ENCODE data around the gene CENPVL3. TPM values are rescaled to one million over a fixed set of nuclear protein-coding genes. Genes with fewer than 3 reads are reported as not detected.
"Not testable (repeated sequence)": the region's sequence is repeated elsewhere in the genome, so short reads cannot be mapped to it uniquely, and the experiment has no call there.

The CENPVL3 gene
- not detected for total RNA-seq

GRCh38 chrX:51618241-51619155 lies at the start of gene CENPVL3:
Gene CENPVL3 (minus strand): TSS chrX:51618912. CDS start chrX:51618873, 39 bp downstream.
- POLR2A ChIA-PET; CTCF ChIA-PET; H3K4me1 Mint-ChIP-seq (ENCODE audit: low read depth); H3K36me3 Mint-ChIP-seq (ENCODE audit: low read depth); ATAC-seq; H3K4me3 Mint-ChIP-seq; H3K27ac Mint-ChIP-seq; H3K9me3 Mint-ChIP-seq (ENCODE audit: insufficient read depth); DNase-seq: not testable (repeated sequence)
- peaks cover 29% of the 10 kb centered on the region for H3K27me3 Mint-ChIP-seq (ENCODE audit: low read depth)

- H3K4me3 Mint-ChIP-seq = no peak overlapping the region
- CTCF ChIA-PET = no interaction called here
These were observed 47.3 kb upstream of the CENPVL3 start for GRCh38 chrX:51665981-51666380.

GRCh38 chrX:51643377-51643776 lies 24.7 kb upstream of the CENPVL3 start:
- H3K9me3 Mint-ChIP-seq (ENCODE audit: insufficient read depth) = no peaks in the 10 kb centered on the region
- DNase-seq (no peak), ATAC-seq (no peak)
- ChIA-PET CTCF (no interaction called here), POLR2A (no interaction called here)
- no peak overlapping the region for H3K27ac Mint-ChIP-seq
- no peaks in the 10 kb centered on the region for H3K4me1 Mint-ChIP-seq (ENCODE audit: low read depth)
- H3K4me3 Mint-ChIP-seq = no peak overlapping the region
- no peaks in the 10 kb centered on the region for H3K36me3 Mint-ChIP-seq (ENCODE audit: low read depth)
- H3K27me3 Mint-ChIP-seq (ENCODE audit: low read depth) = peaks cover 8% of the 10 kb centered on the region

More at GRCh38 chrX:51665981-51666380, 47.3 kb upstream of the CENPVL3 start:
- H3K36me3 Mint-ChIP-seq (ENCODE audit: low read depth) = no peaks in the 10 kb centered on the region
- no peak overlapping the region for H3K27ac Mint-ChIP-seq
- no peaks in the 10 kb centered on the region for H3K4me1 Mint-ChIP-seq (ENCODE audit: low read depth)
- H3K27me3 Mint-ChIP-seq (ENCODE audit: low read depth) = peaks cover 8% of the 10 kb centered on the region
- POLR2A ChIA-PET = no interaction called here
- ATAC-seq (no peak), DNase-seq (no peak)
- no peaks in the 10 kb centered on the region for H3K9me3 Mint-ChIP-seq (ENCODE audit: insufficient read depth)

GRCh38 chrX:51641421-51642021 lies 22.8 kb upstream of the CENPVL3 start:
- Mint-ChIP-seq H3K36me3 (ENCODE audit: low read depth) (no peaks in the 10 kb centered on the region), H3K4me3 (no peak overlapping the region), H3K9me3 (ENCODE audit: insufficient read depth) (no peaks in the 10 kb centered on the region), H3K27me3 (ENCODE audit: low read depth) (peaks cover 8% of the 10 kb centered on the region), H3K27ac (no peak overlapping the region), H3K4me1 (ENCODE audit: low read depth) (no peaks in the 10 kb centered on the region)
- POLR2A ChIA-PET = no interaction called here
- DNase-seq (peak; percentile 30), ATAC-seq (no peak)
- CTCF ChIA-PET = interaction anchor here (0.8 to 1.5 kb wide), 3 partner anchors 161 to 620 kb away, joined by 3 to 8 read pairs (median 7); no protein-coding TSS in a partner anchor

GRCh38 chrX:51636511-51636910 lies 17.8 kb upstream of the CENPVL3 start:
- H3K27ac Mint-ChIP-seq; POLR2A ChIA-PET; CTCF ChIA-PET; H3K36me3 Mint-ChIP-seq (ENCODE audit: low read depth); ATAC-seq; H3K27me3 Mint-ChIP-seq (ENCODE audit: low read depth); DNase-seq; H3K4me1 Mint-ChIP-seq (ENCODE audit: low read depth); H3K9me3 Mint-ChIP-seq (ENCODE audit: insufficient read depth); H3K4me3 Mint-ChIP-seq: not testable (repeated sequence)

- no peaks in the 10 kb centered on the region for H3K9me3 Mint-ChIP-seq (ENCODE audit: insufficient read depth)
- H3K4me1 Mint-ChIP-seq (ENCODE audit: low read depth) = peaks cover 3% of the 10 kb centered on the region
- DNase-seq = peak; percentile 21
- ChIA-PET POLR2A (interaction anchor here (0.6 kb wide), 1 partner anchor 139 kb away, joined by 3 read pairs; no protein-coding TSS in a partner anchor), CTCF (no interaction called here)
- no peaks in the 10 kb centered on the region for H3K36me3 Mint-ChIP-seq (ENCODE audit: low read depth)
- H3K4me3 Mint-ChIP-seq = no peak overlapping the region
- no peak overlapping the region for H3K27ac Mint-ChIP-seq
- peaks cover 15% of the 10 kb centered on the region for H3K27me3 Mint-ChIP-seq (ENCODE audit: low read depth)
- no peak for ATAC-seq
These were observed 4.2 kb downstream of the CENPVL3 start for GRCh38 chrX:51614353-51615012.

- ChIA-PET POLR2A (no interaction called here), CTCF (no interaction called here)
- no peak for ATAC-seq
- DNase-seq = no peak
- Mint-ChIP-seq H3K36me3 (ENCODE audit: low read depth) (no peaks in the 10 kb centered on the region), H3K27me3 (ENCODE audit: low read depth) (peaks cover 6% of the 10 kb centered on the region), H3K9me3 (ENCODE audit: insufficient read depth) (no peaks in the 10 kb centered on the region), H3K4me1 (ENCODE audit: low read depth) (peaks cover 4% of the 10 kb centered on the region), H3K27ac (no peak overlapping the region), H3K4me3 (no peak overlapping the region)
These were observed 9.9 kb downstream of the CENPVL3 start for GRCh38 chrX:51608766-51609165.

GRCh38 chrX:51608126-51608525 lies 10.6 kb downstream of the CENPVL3 start:
- DNase-seq (no peak), ATAC-seq (no peak)
- CTCF ChIA-PET = no interaction called here
- Mint-ChIP-seq H3K4me1 (ENCODE audit: low read depth) (peaks cover 4% of the 10 kb centered on the region), H3K4me3 (no peak overlapping the region), H3K27ac (no peak overlapping the region), H3K27me3 (ENCODE audit: low read depth) (peaks cover 5% of the 10 kb centered on the region), H3K36me3 (ENCODE audit: low read depth) (no peaks in the 10 kb centered on the region), H3K9me3 (ENCODE audit: insufficient read depth) (no peaks in the 10 kb centered on the region)
- POLR2A ChIA-PET = no interaction called here

GRCh38 chrX:51606446-51606845 lies 12.3 kb downstream of the CENPVL3 start:
- no peak overlapping the region for H3K27ac Mint-ChIP-seq
- DNase-seq (no peak), ATAC-seq (no peak)
- peaks cover 5% of the 10 kb centered on the region for H3K27me3 Mint-ChIP-seq (ENCODE audit: low read depth)
- H3K9me3 Mint-ChIP-seq (ENCODE audit: insufficient read depth) = no peaks in the 10 kb centered on the region
- no peak overlapping the region for H3K4me3 Mint-ChIP-seq
- POLR2A ChIA-PET = no interaction called here
- no peaks in the 10 kb centered on the region for H3K36me3 Mint-ChIP-seq (ENCODE audit: low read depth)
- CTCF ChIA-PET = no interaction called here
- peaks cover 4% of the 10 kb centered on the region for H3K4me1 Mint-ChIP-seq (ENCODE audit: low read depth)

GRCh38 chrX:51598899-51599298 lies 19.8 kb downstream of the CENPVL3 start:
- H3K4me3 Mint-ChIP-seq = no peak overlapping the region

GRCh38 chrX:51571874-51572273 lies 46.8 kb downstream of the CENPVL3 start:
- no peaks in the 10 kb centered on the region for H3K27me3 Mint-ChIP-seq (ENCODE audit: low read depth)
- no peaks in the 10 kb centered on the region for H3K9me3 Mint-ChIP-seq (ENCODE audit: insufficient read depth)
- CTCF ChIA-PET = no interaction called here

More at GRCh38 chrX:51598899-51599298, 19.8 kb downstream of the CENPVL3 start:
- Mint-ChIP-seq H3K9me3 (ENCODE audit: insufficient read depth) (no peaks in the 10 kb centered on the region), H3K4me1 (ENCODE audit: low read depth) (no peaks in the 10 kb centered on the region), H3K27me3 (ENCODE audit: low read depth) (peaks cover 11% of the 10 kb centered on the region), H3K36me3 (ENCODE audit: low read depth) (no peaks in the 10 kb centered on the region), H3K27ac (no peak overlapping the region)
- POLR2A ChIA-PET = no interaction called here
- DNase-seq (no peak), ATAC-seq (no peak)
- CTCF ChIA-PET = no interaction called here

GRCh38 chrX:51569561-51569960 lies 49.2 kb downstream of the CENPVL3 start:
- no peaks in the 10 kb centered on the region for H3K36me3 Mint-ChIP-seq (ENCODE audit: low read depth)
- DNase-seq (no peak), ATAC-seq (no peak)
- ChIA-PET POLR2A (no interaction called here), CTCF (no interaction called here)
- no peaks in the 10 kb centered on the region for H3K27me3 Mint-ChIP-seq (ENCODE audit: low read depth)
- no peaks in the 10 kb centered on the region for H3K4me1 Mint-ChIP-seq (ENCODE audit: low read depth)
- H3K4me3 Mint-ChIP-seq = no peak overlapping the region
- no peak overlapping the region for H3K27ac Mint-ChIP-seq
- H3K9me3 Mint-ChIP-seq (ENCODE audit: insufficient read depth) = no peaks in the 10 kb centered on the region

More at GRCh38 chrX:51571874-51572273, 46.8 kb downstream of the CENPVL3 start:
- Mint-ChIP-seq H3K4me3 (no peak overlapping the region), H3K4me1 (ENCODE audit: low read depth) (no peaks in the 10 kb centered on the region), H3K27ac (no peak overlapping the region), H3K36me3 (ENCODE audit: low read depth) (no peaks in the 10 kb centered on the region)
- ATAC-seq (no peak), DNase-seq (no peak)
- POLR2A ChIA-PET = no interaction called here
